Motor neuron (in vitro differentiated cells): ENCODE data around the gene FAM187B. TPM values are rescaled to one million over a fixed set of nuclear protein-coding genes. Genes with fewer than 3 reads are reported as not detected.
"Not testable (repeated sequence)": the region's sequence is repeated elsewhere in the genome, so short reads cannot be mapped to it uniquely, and the experiment has no call there.

Source experiments
- ATAC-seq, 8 experiments: fragments of 200-7000 bp; cut with Tn5 transposase; replicated peaks in 6 of 8; 2 replicates each; pipeline ENCODE4 v1.8.0; 2021; ENCODE audit warnings: mild to moderate bottlenecking in 8 of 8, moderate library complexity in 8 of 8
- H3K27ac ChIP-seq, 2 donors: fragments of 250-450 bp; sonication (Bioruptor Pico); 2 replicates each; pipeline ENCODE4 v1.9.0; 2021; ENCODE audit warnings: antibody characterized with exemption in 2 of 2, mild to moderate bottlenecking in 2 of 2, moderate library complexity in 1 of 2
- H3K4me1 ChIP-seq, 2 donors: fragments of 250-450 bp; sonication (Bioruptor Pico); replicated peaks in 1 of 2; 2 replicates each; pipeline ENCODE4 v1.6.1; 2021; ENCODE audit warnings: antibody characterized with exemption in 2 of 2, mild to moderate bottlenecking in 2 of 2, moderate library complexity in 1 of 2
- H3K4me3 ChIP-seq, 5 donors: fragments of 250-450 bp; sonication (Bioruptor Pico); 2 replicates each; pipeline ENCODE4 v1.9.0; 2021; ENCODE audit warnings: antibody characterized with exemption in 5 of 5, mild to moderate bottlenecking in 5 of 5, moderate library complexity in 4 of 5
- WGBS, 10 experiments: fragments of 450-650 bp; shearing (Covaris generic); methylation state at CpG; one replicate each; pipeline ENCODE4 v1.0.0; 2022; 5-methylcytosine and 5-hydroxymethylcytosine counted together
- in situ Hi-C, 9 experiments: fragments of 400-800 bp; cut with MboI; loops; one replicate each; pipeline ENCODE4 v1.15.0; 2021; ENCODE audit warnings: low sequenced_read_pairs in 9 of 9, low pct_unique_long_range_greater_than_20kb in 2 of 9; ENCODE audit not compliant: unreplicated experiment in 9 of 9
- total RNA-seq, 8 experiments: library from RNA; unstranded; fragments of 300-600 nt; gene quantifications; 2 replicates each; pipeline versions ENCODE4 v1.2.3 to v1.2.4, GENCODE V29; 2022

FAM187B gene
- total RNA-seq, 8 experiments from 2014 or later: not detected

DNA sequence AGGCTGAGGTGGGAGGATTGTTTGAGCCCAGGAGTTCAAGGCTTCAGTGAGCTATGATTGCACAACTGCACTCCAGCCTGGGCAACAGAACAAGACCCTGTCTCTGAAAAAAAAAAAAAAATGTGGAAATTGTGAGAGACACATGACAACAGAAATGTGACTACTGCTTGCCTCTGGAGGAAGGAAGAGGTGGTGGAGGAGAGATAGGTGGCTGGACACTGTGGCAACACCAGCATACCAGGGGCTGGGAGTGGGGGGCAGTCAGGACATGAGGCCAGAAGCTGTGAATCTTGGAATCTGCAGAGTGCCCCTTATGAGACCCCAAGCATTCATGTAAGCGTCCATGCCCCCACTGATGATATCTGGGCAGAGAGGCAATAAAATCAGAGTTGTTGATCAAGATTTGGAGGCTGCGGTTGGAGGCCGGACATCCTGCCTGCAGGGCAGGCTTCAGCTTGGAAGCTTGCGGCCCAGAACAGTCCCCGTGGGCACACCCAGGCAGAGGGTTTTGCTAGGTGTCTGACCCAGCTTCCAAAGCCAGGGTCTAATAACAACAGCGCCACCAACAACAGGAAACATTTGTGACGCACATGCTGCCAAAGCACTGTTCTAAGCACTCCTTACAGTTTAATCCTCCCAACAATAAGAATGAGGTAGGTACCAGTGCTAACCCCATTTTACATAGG, 16.9 kb downstream of the FAM187B start:
- in situ Hi-C loops: no loop called here
- Histone ChIP-seq H3K4me1 (no peaks in the 10 kb centered on the region), H3K4me3 (no peak overlapping the region), H3K27ac (no peak overlapping the region)
- ATAC-seq: no peak
- WGBS, 10 experiments: 64 to 100% (median 93%) methylated on average over 1 to 6 of the region's 7 CpGs; no CpG with 5 or more reads in 3 of the 10 experiments

GRCh38 chr19:35209646-35210045, 18.9 kb downstream of the FAM187B start:
- in situ Hi-C loops: no loop called here
- no peak overlapping the region for H3K4me3 ChIP-seq
- 60 to 92% (median 82%) methylated on average over 1 to 3 of the region's 4 CpGs; no CpG with 5 or more reads in 1 of the 10 experiments for WGBS, 10 experiments
- ATAC-seq: no peak
- no peaks in the 10 kb centered on the region for H3K4me1 ChIP-seq
- no peak overlapping the region for H3K27ac ChIP-seq

DNA sequence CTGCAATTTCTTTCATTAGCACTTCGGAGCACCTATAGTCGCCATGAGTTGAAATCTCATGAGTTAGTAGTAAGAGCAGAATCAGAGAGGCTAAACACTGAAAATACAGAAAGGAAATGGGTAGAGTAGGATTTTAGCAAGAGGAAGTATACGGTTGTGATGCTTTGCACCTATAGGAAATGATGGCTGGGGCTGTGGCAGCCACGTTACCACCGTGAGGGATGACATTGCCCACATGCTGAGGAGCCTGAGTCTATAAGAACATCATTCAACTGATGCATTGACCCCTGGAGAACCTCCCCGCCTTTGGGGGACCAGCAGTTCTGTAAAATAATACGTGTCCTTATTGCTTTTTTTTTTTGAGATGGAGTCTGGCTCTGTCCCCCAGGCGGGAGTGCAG, 20.4 kb downstream of the FAM187B start:
- 32 to 96% (median 84%) methylated on average over 3 to 8 of the region's 8 CpGs; no CpG with 5 or more reads in 2 of the 10 experiments for WGBS, 10 experiments
- no peak overlapping the region for H3K4me3 ChIP-seq
- H3K27ac ChIP-seq: no peak overlapping the region
- in situ Hi-C loops: no loop called here
- H3K4me1 ChIP-seq: peaks cover 7% of the 10 kb centered on the region in 2 donors
- no peak for ATAC-seq

DNA sequence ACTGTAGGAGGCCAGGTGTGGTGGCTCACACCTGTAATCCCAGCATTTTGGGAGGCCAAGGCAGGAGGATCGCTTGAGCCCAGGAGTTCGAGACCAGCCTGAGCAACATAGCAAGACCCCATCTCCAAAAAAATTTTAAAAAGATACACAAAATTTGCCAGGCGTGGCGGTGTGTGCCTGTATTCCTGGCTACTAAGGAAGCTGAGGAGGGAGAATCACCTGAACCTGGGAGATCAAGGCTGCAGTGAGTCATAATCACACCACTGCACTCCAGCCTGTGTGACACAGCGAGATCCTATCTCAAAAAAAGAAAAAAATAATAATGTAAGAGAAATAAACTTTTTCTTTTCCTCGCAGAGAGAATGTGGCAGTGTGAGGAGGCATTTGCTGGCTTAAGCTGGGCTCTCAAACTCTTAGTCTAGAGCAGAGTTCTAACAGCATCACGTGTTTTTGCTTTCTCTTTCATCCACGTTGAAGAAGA, 21.1 kb downstream of the FAM187B start:
- H3K4me3 ChIP-seq: no peak overlapping the region
- H3K27ac ChIP-seq: no peak overlapping the region
- in situ Hi-C loops: no loop called here
- peaks cover 7 to 9% of the 10 kb centered on the region in 2 donors for H3K4me1 ChIP-seq
- whole genome bisulfite sequencing, 10 experiments: 17 to 100% (median 79%) methylated on average over 1 to 8 of the region's 8 CpGs
- no peak for ATAC-seq

GRCh38 chr19:35206855-35207254, 21.7 kb downstream of the FAM187B start:
- ATAC-seq: no peak
- H3K27ac ChIP-seq: no peak overlapping the region
- WGBS, 10 experiments: 14 to 100% (median 60%) methylated on average over 1 of the region's 1 CpG; no CpG with 5 or more reads in 5 of the 10 experiments
- in situ Hi-C loops: no loop called here
- no peak overlapping the region for H3K4me3 ChIP-seq
- H3K4me1 ChIP-seq: peaks cover 7 to 9% of the 10 kb centered on the region in 2 donors

GRCh38 chr19:35206379-35206778, 22.2 kb downstream of the FAM187B start:
- WGBS, 10 experiments: 0 to 100% (median 80%) methylated on average over 1 to 5 of the region's 5 CpGs; no CpG with 5 or more reads in 3 of the 10 experiments
- in situ Hi-C loops: no loop called here
- peaks cover 7 to 9% of the 10 kb centered on the region in 2 donors for H3K4me1 ChIP-seq
- ATAC-seq: no peak
- no peak overlapping the region for H3K4me3 ChIP-seq
- no peak overlapping the region for H3K27ac ChIP-seq

DNA sequence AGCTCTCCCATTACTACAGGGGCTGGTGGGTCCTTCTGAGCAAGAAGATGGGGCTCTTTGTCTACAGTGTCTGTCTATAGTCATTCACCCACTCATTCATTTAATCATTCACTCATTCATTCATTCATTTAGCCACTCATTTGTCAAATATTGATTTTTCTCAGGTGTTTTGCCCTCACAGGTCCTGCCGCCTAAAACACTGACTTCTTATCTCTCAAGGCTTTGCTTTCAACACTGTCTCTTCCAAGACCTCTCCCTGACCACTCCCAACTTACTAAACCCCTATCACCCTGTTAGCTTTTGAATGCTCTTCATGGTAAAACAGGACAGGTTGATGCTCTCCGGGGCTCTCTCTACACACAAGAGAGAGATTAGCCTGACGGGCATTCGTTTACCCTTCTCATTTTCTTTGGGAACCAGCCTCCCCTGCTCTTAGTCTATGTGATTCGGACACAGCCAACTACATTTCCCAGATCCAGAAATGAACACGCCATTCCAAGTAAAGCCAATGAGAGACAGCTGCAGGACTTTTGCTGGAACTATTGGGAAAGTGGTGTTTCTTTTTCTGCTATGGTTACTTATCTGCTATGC, 22.7 kb downstream of the FAM187B start:
- H3K4me1 ChIP-seq: peaks cover 7 to 9% of the 10 kb centered on the region in 2 donors
- no peak overlapping the region for H3K27ac ChIP-seq
- H3K4me3 ChIP-seq: no peak overlapping the region
- no peak for ATAC-seq
- in situ Hi-C loops: no loop called here
- 36 to 96% (median 84%) methylated on average over 2 to 6 of the region's 6 CpGs; no CpG with 5 or more reads in 1 of the 10 experiments for WGBS, 10 experiments

DNA sequence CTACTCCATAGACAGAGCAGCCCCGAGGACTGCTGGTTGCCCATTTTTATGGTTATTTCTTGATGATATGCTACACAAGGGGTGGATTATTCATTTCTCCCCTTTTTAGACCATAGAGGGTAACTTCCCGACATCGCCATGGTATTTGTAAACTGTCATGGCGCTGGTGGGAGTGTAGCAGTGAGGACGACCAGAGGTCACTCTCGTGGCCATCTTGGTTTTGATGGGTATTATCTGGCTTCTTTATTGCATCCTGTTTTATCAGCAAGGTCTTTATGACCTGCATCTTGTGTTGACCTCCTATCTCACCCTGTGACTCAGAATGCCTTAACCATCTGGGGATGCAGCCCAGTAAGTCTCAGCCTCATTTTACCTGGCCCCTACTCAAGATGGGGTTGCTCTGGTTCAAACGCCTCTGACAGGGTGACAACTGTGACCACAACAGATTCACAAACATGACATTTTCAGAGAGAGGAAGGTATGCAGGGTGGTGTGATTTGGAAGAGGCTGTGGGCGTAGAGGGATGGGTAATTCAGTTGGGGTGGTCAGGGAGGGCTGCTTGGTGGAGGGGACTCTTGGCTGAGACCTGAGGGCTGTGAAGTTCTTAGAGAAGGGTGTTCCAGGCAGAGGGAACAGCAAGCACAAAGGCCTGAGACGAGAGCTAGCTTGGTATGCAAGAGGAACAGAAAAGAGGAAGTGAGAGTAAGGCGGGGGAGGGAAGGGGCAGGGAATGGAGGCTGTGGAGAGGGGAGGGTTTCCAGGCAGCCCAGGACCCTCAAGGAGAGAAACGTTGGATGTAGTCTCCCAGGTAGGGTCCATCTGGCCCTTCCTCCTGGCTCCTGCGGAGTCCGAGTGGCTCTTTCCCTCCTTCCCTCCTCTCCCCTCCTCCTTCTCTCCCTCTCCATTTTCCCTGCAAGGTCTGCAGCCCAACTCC, 23.5 kb downstream of the FAM187B start:
- no peak overlapping the region for H3K4me3 ChIP-seq
- H3K4me1 ChIP-seq: peaks cover 7 to 9% of the 10 kb centered on the region in 2 donors
- 20 to 100% (median 71%) methylated on average over 2 to 6 of the region's 13 CpGs; no CpG with 5 or more reads in 3 of the 10 experiments for WGBS, 10 experiments
- ATAC-seq: no peak
- in situ Hi-C loops: no loop called here
- no peak overlapping the region for H3K27ac ChIP-seq

- peaks cover 7 to 9% of the 10 kb centered on the region in 2 donors for H3K4me1 ChIP-seq
- in situ Hi-C loops: no loop called here
- peak in 5 of 8 experiments; percentile 75 to 93 (median 92) for ATAC-seq
- 0 to 70% (median 26%) methylated on average over 1 to 4 of the region's 4 CpGs; no CpG with 5 or more reads in 1 of the 10 experiments for WGBS, 10 experiments
- no peak overlapping the region for H3K27ac ChIP-seq
- no peak overlapping the region for H3K4me3 ChIP-seq
These were observed 25.5 kb downstream of the FAM187B start for GRCh38 chr19:35202722-35203688.

GRCh38 chr19:35199481-35199880, 29.1 kb downstream of the FAM187B start:
- H3K4me1 ChIP-seq: peaks cover 7 to 9% of the 10 kb centered on the region in 2 donors
- H3K27ac ChIP-seq: no peak overlapping the region
- in situ Hi-C loops: no loop called here
- 17 to 100% (median 40%) methylated on average over 1 to 2 of the region's 2 CpGs; no CpG with 5 or more reads in 5 of the 10 experiments for WGBS, 10 experiments
- ATAC-seq: no peak
- no peak overlapping the region for H3K4me3 ChIP-seq

DNA sequence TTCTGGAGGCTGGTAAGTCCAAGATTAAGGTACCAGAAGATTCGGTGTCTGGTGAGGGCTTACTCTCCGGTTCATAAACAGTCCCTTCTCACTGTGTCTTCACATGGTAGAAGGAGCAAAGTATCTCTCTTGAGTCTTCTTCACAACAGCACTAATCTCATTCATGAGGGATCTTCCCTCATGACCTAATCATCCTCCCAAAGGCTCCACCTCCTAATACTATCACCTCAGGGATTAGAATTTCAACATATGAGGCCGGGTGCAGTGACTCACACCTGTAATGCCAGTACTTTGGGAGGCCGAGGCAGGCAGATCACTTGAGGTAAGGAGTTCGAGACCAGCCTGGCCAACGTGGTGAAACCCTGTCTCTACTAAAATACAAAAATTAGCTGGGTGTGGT, 31.7 kb downstream of the FAM187B start:
- in situ Hi-C loops, H3K4me3 ChIP-seq, H3K4me1 ChIP-seq, H3K27ac ChIP-seq: not testable (repeated sequence)
- ATAC-seq: peak in 2 of 8 experiments; percentile 55 to 61
- WGBS, 10 experiments: 18 to 100% (median 92%) methylated on average over 2 to 4 of the region's 6 CpGs; no CpG with 5 or more reads in 4 of the 10 experiments

DNA sequence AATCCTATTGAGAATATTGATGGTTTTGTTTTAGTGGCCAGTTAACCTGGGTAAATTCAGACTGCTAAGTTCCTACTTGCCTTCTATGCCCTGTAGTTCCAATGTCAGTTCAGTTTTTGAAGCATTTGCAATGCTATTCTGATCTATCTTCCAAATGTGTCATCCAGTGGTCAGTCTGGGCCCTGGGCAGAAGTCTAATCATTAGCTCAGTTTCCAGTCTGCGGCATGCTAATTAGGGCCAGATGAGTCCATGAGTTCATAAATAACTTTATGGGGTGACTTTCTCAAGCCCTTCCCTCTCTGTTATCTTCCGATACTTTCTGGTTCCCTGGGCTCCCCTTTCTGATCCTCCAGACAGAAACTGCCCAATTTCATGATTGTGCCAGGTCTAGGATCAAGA, 32.7 kb downstream of the FAM187B start:
- Histone ChIP-seq H3K4me1 (no peaks in the 10 kb centered on the region), H3K4me3 (no peak overlapping the region), H3K27ac (no peak overlapping the region)
- 0 to 86% (median 30%) methylated on average over 1 to 2 of the region's 2 CpGs; no CpG with 5 or more reads in 4 of the 10 experiments for WGBS, 10 experiments
- peak in 2 of 8 experiments; percentile 67 to 92 for ATAC-seq
- in situ Hi-C loops: no loop called here
